NCI-H345 treated with DMSO at 0.1 percent for 48 hours (cell line): ENCODE measurements around the gene PARP14.
"Not testable (repeated sequence)": the region's sequence is repeated elsewhere in the genome, so short reads cannot be mapped to it uniquely, and the experiment has no call there.

ENCODE experiments used
- DNase-seq: peaks from one replicate; lab custom pipeline; 2025; ENCODE audit not compliant: unreplicated experiment; lab: John Stamatoyannopoulos, UW

Gene PARP14

DNA sequence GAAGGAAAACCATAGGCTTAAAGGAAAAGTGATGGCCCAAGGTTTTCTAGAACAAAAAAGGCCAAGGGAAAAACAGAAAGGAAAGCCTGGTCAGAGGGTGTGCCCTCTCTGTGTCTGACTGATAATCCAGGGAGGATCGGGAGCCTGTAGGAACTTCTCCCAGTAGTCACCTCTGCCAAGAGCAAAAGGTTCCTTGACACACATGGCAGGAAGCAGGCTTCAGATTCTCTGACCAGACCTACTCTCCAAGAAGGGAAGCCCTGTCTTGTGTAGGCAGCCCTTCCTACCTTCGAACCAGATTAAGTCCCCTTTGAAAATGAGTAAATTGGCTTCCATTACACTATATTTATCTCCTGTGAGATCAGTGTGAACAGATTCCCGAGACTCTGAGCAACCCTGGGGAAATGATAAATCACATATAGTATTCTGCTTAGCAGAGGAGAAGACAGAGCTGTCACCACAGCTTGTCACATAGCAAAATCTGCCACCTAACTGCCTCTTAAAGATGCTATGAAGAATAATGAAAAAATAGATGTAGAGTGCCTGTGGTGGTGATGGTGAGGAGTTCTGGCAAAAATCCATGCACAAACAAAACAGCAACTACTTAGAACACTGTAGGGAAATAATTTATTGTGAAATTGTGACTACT is 38.8 kb downstream of the PARP14 start:
- DNase-seq: no peak

DNA sequence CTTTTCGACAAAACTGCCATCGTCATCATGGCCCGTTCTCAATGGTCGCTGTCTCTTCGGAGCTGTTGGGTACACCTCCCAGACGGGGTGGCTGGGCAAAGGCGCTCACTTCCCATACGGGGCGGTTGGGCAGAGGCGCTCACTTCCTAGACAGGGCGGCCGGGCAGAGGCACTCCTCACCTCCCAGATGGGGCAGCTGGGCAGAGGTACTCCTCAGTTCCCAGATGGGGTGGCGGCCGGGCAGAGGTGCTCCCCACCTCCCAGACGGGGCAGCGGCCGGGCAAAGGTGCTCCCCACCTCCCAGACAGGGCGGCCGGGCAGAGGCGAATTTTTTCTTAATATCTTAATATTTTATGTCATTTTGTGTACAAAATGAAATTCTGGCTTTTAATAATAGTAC is 44.5 kb downstream of the PARP14 start:
- DNase-seq: no peak

DNA sequence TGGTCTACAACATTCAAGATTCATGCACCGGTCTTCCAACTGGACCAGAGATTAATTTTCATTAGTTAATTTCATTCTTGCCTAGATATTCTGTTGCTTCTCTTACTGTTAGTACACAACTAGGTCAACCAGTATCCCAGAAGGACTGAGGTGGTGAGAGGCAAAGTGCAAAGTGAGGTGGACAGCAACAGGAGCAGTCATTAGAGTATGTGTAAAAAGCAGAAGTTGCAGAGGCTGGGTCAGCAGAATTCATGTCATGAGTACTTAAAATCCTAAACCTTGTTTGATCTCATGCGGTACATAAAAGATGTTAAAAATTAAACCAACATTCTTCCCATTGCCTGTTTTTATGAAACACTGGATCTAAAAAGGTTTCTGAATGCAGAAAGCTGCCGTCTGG is 46.7 kb downstream of the PARP14 start:
- no peak for DNase-seq

DNA sequence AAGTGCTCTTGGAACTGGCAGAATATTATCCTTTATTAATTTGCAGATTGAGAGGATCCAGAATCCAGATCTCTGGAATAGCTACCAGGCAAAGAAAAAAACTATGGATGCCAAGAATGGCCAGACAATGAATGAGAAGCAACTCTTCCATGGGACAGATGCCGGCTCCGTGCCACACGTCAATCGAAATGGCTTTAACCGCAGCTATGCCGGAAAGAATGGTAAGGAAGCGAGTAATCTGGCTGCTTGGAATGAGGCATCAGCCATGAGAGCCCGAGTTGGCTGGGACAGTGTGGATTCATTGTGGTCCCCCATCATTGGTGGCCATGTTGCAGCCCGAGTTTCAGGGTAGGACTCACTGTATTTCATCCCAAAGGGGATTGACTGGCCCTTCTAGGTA is 47.1 kb downstream of the PARP14 start:
- DNase-seq: no peak

DNA sequence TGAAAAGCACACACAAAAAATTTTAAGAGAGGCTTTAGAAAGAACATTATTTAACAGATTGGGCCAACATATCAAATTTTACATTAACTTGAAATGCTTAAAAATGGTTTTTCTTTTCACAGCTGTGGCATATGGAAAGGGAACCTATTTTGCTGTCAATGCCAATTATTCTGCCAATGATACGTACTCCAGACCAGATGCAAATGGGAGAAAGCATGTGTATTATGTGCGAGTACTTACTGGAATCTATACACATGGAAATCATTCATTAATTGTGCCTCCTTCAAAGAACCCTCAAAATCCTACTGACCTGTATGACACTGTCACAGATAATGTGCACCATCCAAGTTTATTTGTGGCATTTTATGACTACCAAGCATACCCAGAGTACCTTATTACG is 47.5 kb downstream of the PARP14 start:
- DNase-seq: no peak

DNA sequence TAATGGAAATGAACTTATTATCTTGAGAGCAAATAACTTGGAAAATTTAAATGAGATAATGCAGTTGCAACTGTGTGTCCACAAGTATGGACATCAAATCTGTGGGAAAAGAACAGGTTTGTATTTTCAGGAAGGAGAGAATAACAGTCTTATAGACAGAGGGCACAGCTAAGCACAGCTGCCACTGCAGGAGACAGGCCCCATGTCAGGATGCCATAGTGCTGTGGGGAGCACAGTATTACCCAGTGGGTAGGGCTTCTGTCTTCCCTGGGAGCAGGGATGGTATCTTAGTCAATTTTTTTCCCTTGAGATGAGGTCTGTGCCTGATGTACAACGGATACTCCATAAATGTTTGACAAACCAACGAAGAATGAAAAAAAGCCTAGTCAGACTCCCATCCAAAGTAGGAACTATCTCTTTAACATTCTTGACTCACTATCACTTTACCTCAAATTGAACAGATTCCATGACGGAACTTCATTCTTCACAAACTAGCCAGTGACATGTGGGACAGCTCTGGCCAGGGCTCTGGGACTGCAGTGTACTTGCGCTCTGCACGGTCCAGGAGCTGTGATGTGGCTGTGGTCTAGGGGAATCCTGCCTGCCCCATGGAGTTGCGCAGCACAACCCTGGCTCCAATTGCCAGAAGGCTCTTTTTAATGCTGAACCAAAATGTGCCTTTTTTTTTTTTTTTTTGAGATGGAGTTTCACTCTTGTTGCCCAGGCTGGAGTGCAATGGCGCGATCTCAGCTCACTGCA is 48.3 kb downstream of the PARP14 start:
- no peak for DNase-seq

DNA sequence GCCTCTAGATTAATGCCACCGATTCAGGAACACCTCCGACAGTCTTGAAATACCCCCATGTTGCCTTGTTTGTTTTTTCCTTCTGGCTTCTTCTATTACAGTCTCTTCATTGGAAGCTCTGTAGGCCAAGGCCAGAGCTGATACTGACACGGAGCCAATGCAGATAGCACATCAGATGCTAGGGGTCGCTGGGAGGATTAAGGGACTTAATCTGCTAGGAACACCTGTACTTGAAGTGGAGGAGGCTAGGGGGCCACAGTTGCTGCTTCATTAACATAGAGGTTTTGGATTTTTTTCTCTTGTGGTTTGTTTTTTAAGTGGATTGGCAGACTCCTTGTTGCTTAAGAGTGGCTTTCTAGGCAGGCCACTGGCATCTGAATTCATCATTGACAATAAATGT is 49.6 kb downstream of the PARP14 start:
- no peak for DNase-seq

DNA sequence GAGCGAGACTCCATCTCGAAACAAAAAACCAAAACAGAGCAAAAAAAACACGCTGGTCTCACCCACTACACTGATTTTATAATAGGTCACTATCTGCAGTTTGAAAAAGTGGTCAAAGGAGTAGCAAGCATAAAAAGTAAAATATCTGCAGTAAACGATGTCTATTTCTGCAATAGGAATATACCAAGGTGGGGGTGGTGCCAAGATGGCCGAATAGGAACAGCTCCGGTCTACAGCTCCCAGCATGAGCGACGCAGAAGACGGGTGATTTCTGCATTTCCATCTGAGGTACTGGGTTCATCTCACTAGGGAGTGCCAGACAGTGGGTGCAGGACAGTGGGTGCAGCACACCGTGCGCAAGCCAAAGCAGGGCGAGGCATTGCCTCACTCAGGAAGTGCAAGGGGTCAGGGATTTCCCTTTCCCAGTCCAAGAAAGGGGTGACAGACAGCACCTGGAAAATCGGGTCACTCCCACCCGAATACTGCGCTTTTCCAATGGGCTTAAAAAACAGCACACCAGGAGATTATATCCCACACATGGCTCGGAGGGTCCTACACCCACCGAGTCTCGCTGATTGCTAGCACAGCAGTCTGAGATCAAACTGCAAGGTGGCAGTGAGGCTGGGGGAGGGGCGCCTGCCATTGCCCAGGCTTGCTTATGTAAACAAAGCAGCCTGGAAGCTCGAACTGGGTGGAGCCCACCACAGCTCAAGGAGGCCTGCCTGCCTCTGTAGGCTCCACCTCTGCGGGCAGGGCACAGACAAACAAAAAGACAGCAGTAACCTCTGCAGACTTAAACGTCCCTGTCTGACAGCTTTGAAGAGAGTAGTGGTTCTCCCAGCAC is 52.3 kb downstream of the PARP14 start:
- not testable (repeated sequence) for DNase-seq

DNA sequence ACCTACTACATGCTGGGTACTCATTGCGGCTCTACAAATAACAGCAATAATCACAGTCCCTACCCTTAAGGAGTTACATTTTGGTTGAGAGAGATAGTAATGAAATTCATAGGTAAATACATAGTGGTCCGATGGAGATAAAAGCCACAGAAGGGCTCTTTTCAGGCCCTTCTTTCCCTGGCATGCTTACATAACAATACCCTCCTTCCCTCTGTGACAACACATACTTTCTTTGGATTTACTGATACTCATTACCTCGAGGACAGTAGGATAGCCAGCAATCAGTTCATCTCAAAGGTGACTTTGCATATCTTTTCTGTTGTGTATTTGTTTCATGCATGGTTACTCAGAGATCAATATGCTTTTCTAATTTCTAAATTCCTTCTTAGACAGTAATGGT is 58.5 kb downstream of the PARP14 start:
- DNase-seq: no peak

DNA sequence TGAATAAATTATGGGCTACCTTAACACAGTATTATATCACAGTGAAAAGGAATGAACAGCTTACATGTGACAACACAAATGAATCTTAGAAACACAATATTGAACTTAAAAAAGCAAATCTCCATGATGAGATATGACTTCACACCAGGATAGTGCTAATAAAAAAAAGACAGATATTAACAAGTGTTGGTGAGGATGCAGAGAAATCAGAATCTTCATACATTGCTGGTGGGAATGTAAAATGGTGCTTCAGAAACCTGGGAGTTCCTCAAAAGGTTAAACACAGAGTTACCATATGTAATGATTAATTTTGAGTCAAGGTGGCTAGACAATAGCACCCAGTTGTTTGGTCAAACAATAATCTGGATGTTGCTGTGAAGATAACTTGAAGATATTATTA is 61.6 kb downstream of the PARP14 start:
- no peak for DNase-seq

DNA sequence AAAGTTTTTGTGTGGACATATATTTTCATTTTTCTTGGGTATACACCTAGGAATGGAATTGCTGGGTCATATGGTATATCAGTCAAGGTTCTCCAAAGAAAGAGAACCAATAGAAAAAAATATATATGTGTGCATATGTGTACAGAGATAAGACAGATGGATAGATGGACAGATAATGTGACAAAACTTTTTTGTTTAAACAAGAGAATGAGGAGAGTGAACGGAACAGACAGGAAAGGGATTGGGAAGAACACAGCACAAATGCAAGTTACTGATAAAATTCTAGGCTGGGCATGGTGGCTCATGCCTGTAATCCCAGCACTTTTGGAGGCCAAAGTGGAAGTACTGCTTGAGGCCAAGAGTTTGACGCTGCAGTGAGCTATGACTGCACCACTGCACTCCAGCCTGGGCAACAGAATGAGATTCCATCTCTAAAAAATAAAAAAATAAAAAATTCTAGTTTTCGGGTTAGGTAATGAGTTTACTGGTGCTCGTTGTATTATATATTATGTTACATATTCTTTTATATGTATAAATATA is 63.0 kb downstream of the PARP14 start:
- no peak for DNase-seq

DNA sequence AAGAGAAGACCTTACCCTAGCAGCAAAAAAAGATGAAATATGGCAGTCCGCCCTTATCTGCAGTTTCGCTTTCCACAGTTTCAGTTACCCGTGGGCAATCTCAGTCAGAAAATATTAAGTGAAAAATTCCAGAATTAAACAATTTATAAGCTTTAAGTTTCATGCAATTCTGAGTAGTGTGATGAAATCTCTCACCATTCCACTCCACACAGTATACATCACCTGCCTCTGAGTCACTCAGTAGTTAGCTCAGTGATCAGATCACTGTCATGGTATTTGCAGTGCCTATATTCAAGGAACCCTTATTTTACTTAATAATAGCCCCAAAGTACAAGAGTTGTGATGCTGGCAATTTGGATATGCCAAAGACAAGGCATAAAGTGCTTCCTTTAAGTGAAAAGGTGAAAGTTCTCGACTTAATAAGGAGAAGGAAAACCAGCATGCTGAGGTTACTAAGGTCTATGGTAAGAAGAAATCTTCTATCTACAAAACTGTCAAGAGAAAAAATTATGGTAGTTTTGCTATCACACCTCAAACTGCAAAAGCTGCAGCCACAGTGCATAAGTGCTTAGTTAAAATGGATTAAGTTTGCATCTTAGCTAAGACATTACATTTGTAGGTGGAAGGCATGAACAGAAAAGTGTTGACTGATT is 64.9 kb downstream of the PARP14 start:
- DNase-seq: no peak

DNA sequence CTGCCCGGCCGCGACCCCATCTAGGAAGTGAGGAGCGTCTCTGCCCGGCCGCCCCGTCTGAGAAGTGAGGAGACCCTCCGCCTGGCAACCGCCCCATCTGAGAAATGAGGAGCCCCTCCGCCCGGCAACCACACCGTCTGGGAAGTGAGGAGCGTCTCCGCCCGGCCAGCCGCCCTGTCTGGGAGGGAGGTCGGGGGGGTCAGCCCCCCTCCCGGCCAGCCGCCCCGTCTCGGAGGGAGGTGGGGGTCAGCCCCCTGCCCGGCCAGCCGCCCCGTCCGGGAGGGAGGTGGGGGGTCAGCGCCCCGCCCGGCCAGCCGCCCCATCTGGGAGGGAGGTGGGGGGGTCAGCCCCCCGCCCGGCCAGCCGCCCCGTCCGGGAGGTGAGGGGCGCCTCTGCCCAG is 66.7 kb downstream of the PARP14 start:
- not testable (repeated sequence) for DNase-seq

DNA sequence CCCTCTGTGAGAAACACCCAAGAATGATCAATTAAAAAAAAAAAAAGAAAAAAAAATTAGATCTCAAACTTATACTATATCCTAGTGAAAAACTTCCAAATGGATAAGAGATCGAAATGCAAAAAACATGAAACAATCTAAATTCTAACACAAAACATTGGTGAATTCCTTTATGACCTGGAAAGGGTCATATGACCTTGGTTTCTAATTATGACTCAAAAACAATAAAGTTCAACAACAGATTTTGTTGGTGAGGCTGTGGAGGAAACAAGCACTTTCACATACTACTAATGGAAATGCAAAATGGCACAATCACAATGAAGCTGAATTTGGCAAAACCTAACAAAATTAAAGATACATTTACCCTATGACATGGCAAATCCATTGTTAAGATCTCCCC is 67.7 kb downstream of the PARP14 start:
- DNase-seq: no peak

DNA sequence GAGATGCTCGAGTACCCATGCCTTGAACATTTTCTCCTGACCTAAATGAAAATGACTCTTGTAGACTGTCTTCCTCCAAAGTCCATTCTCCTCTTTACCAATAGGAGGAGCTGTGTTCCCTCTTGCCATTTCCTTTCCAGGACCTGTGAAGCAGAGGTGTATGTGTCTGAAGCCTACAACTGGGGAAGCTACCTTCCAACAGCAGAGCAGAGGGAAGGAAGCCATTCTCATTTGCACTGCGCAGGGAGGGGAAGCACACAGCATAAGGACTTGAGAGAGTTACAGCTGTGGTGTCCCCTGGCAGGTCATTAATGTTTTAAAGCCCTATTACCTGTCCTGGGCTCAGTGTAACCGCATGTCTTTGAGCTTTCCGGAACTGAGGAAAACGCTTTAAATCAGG is 74.3 kb downstream of the PARP14 start:
- DNase-seq: no peak

DNA sequence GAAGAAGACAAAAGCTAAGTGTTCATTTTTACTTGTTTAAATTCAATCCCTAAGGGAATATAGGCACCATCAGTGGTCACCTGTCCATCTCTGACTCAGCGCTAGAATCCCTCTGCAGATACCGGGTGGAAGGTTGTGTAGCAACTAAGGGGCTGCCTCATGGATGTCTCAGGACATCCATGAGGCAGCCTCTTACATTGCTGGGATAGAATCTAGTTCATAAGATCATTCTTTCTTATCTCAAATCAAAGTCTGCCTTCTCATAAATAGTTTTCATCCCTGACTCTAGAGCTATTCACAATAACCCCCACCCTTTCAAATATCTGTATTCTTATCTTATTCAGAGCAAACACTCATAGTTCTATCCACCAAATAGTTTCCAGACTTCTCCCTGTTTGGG is 74.9 kb downstream of the PARP14 start:
- no peak for DNase-seq

DNA sequence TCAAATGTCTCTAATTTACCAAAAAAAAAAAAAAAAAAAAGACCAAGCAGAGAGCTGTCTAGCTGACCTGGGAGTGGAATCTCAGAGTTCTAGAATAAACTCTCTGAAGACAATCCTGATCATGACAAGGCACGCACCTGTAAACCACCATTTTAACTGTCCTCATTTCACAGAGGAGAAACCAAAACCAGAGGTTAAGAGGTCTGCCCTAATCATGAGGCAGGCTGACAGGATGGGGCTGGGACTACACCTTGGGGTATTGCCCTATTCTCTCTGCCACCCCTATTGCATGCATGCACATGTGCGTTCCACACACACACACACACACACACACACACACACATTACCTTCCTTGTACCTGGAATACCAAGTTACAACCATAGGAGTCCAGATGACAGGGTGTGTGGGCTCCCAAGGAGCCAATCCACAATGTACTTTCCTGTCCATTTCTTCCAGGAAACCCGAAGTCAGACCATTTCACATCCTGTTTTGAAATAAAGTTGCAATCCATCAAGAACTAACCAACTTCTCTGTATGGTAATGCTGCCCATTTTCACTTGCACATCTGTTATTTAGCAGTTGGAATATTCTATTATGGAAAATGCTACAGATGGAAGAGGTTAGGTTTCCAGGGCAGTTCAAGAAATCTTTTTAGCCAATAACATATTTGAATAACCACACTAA is 78.4 kb downstream of the PARP14 start:
- DNase-seq: no peak

DNA sequence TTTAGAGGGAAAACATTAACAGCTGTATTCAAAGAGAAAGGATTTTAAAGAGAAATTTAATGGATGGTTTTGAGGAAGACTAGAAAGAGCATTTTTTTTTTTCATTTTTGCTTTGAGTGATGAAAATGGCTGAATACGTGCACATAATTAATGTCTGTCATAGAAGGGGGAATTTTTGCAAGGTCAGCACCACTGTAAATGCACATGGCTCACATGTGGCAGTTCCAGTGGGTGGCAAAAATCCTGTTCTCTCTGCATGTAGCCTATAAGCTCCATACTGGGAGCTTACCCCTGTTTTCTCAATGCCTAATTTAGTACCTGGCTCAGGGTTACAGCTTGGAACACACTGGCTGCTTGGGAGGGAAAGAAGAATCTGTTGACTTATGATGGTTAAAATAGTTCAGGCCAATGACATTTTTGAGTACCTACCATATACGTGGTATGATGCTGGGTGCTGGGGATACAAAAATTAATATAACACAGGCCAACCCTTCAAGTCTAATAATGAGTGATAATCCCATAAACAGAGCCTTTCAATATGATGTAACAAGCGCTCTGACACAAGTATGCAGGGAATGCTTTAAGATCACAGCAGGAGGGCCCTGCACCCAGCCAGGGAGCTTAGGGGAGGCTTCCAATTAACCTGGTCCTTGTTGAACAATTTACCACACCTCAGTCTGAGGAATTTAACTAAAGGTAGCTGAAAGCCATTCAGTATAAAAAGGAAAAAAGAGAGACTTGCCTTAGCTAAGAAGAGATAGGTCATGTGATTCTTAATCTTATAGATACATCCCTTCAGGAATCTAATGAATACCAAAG is 80.0 kb downstream of the PARP14 start:
- DNase-seq: no peak

DNA sequence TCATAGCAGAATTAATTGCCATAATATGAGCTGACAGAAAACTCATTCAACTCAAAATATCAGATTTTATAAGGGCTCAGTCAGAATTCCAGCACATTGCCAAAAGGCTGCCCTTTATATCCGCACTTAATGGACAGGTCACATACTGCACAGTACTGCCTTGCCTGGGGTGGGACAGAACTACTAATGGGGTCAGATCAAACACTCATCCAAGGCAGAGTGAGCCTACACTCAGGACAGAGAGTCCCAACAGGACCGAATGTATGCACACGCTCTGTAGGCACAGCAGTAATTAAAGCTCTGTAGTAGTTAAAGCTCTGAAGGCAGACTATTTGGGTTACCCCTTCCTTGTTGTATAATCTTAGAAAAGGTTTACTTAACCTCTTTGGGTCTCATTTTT is 85.8 kb downstream of the PARP14 start:
- DNase-seq: no peak
